Raji (cell line): ENCODE data around the gene BYSL.

Experiments used
- POLR2A ChIP-seq: IDR thresholded peaks from 2 replicates; pipeline ENCODE4 v1.6.1; 2011; ENCODE audit warnings: low read depth, low read length, control low read depth; ENCODE audit not compliant: insufficient read depth

Gene BYSL, protein sequence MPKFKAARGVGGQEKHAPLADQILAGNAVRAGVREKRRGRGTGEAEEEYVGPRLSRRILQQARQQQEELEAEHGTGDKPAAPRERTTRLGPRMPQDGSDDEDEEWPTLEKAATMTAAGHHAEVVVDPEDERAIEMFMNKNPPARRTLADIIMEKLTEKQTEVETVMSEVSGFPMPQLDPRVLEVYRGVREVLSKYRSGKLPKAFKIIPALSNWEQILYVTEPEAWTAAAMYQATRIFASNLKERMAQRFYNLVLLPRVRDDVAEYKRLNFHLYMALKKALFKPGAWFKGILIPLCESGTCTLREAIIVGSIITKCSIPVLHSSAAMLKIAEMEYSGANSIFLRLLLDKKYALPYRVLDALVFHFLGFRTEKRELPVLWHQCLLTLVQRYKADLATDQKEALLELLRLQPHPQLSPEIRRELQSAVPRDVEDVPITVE

DNA sequence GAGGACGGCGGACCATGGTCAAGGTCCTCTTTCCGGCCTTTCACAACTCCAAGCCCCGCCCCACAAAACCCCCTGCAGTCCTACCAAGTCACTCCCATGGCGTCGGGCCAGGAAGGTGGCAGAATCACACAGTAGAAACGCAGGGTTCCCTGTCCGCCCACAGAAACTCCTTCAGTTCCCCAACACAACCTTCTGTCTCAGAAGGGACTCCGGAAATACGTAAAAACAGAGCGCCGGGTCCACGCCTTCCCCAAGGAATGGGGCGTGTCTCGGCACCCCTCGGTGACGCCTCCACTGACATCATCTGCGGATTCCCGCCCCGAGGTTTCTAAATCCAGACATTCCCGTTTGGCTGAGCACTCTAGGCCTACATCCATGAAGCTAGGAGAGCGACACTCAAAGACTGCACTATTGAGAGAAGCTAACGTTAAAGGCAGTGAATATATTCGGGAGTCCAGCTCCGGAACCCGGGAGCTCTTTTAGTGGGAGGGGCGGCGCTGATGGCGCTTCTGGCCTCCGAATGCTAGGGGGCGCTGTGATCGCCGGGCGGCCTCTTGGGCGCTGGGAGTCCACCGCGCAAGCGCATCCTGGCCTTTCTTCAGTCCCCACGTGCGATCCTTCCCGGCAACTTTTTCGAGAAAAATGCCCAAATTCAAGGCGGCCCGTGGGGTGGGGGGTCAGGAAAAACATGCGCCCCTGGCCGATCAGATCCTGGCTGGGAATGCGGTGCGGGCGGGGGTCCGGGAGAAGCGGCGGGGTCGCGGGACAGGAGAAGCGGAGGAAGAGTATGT lies at the start of gene BYSL, which contains the start of gene MED20:
Gene BYSL, plus strand, starts transcription at position 579 of the 791 bp plus-strand sequence. Its CDS starts 64 bp downstream, at position 643.
Gene MED20, minus strand, starts transcription at position 219 of the 791 bp plus-strand sequence. Its CDS starts 121 bp downstream, at position 98.
- TF ChIP-seq POLR2A: peak; percentile 82

DNA sequence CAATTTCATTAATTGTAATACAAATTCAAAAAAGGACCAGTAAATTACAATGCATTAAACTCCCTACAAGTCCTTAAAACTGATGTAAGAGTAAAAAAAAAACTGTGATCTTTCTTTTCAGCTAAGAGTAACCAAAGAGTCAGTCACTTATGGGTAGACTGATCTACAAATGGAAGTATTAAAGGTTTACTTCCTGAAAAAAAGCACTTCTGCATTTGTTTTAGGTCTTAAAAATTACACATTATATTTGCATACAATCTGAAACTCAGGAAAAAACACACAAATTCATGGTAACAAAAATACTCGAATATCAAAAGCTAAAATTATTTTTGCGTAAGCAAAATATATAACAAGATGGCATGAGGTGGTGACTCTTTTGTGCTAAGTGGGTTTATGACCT lies 49.6 kb upstream of the BYSL start:
- no peak for TF ChIP-seq POLR2A

DNA sequence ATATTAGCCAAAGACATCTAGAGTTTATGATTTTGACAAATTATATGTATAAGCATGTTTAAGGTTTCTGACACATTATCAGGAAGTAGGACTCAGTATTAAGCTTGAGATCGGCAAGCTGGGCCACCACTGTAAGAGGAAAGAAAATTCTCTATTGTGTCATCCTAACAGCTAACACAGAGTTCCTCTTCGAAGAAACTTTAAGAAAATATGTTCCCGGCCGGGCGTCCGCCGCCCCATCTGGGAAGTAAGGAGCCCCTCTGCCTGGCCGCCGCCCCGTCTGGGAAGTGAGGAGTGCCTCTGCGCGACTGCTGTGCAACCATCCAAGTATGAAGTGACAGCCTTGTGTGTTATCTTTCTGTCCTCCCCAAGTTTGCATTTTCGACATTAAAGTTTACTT lies 49.2 kb upstream of the BYSL start:
- TF ChIP-seq POLR2A: no peak

DNA sequence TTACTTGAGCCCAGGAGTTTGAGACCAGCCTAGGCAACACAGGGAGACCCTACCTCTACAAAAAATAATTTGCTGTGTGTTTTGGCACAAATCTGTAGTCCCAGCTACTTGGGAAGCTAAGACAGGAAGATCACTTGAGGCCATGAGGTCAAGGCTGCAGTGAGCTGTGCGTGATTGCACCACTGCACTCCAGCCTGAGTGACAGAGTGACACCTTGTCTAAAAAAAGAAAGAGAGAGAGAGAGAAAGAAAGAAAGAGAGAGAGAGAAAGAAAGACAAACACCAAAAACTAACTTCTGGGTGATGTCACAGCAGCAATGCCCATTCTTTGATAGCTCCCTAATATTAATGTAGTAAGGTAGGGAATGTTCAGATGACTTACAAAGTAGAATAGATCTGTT lies 46.6 kb upstream of the BYSL start:
- TF ChIP-seq POLR2A: no peak

DNA sequence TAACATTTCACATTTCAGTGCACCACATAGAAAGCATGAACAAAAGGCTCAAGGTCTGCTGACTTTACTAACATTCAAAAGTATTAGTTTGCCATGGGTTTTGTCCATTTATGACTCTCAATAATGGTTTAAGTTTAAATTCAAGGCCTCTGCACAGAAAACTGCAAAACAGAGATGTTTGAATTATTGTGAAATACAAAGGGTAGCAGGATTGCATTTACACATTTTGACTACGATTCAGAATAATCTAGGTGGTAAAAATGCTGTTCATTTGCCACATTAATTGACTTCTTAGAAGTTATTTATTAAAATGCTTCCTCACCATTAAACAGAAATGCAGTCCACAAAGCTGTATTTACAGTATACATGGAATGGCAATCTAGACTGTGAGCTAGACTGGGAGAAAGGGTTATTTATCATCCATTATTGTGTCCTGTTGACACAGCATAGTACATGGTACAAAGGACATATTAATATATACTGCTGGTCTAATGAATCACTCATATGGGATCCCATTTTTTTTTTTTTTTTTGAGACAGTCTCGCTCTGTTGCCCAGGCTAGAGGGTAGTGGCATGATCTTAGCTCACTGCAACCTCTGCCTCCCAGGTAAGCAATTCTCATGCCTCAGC lies 44.1 kb upstream of the BYSL start:
- no peak for TF ChIP-seq POLR2A

DNA sequence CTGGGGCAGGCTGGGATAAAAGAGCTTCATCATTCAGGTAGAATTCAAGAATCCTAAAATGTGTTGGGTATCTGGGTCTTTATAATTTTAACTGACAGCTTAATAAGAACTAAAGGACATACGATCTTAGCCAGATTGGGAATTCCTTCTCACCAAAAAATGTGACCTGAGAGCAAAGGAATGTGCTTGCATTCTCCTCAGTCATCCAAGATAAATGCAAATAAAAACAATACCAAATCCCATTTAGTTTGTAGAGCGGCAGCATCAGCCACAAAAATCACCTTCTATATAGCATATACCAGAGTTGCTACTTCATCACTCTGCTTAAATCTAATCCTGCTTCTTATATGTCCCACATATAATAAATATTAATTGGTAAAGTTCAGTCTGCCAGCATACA lies 43.1 kb upstream of the BYSL start:
- no peak for TF ChIP-seq POLR2A

DNA sequence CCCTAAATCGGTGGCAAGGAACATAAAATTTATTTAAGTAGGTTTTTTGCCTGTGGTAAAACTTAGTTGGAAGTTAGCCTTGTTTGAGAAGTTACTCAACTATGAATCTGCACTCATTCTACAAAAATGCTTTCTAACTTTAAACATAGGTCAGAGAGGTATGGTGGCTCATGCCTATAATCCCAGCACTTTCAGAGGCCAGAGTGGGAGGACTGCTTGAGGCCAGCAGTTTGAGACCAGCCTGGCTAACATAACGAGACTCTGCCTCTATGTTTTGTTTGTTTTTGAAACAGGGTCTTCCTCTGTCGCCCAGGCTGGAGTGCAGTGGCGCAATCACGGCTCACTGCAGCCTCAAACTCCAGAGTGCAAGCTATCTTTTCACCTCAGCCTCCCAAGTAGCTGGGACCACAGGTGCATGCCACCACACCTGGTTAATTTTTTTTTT lies 42.3 kb upstream of the BYSL start:
- no peak for TF ChIP-seq POLR2A

DNA sequence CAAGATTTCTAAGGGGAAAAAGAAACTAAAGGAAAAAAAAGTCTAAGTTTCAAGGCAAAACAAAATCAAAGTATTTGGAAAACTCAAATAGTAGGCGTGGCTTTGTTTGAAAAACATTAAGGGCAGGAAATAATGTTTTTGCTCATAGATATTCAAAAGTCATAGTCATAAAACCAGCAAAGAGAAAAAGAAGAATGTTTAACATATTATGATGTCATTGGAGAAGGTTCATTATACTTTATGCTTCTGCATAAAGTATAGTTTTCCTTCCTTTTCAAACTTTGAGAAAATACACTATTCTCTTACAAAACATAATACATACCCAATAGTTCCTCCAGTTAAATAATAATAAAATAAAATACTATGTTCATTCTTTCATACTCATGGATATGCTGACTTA lies 39.8 kb upstream of the BYSL start:
- no peak for TF ChIP-seq POLR2A

DNA sequence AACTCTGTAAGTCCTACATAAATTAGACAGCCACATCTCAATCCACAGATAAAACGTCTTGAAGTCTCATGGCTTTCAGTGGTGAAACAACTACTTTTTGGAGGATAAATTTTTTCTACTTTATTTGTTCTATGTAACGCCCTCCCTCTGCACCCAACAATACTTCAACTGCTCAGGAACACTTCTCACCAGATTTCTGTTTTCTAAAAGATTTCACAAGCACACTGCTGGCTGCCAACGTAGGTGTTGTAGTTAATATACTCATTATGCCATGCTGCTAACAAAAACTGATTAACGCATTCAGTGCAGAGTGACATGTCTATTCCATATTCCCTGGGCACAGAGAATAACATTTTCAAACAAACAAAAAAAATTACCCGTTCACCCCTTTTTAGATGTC lies 36.3 kb upstream of the BYSL start:
- no peak for TF ChIP-seq POLR2A

DNA sequence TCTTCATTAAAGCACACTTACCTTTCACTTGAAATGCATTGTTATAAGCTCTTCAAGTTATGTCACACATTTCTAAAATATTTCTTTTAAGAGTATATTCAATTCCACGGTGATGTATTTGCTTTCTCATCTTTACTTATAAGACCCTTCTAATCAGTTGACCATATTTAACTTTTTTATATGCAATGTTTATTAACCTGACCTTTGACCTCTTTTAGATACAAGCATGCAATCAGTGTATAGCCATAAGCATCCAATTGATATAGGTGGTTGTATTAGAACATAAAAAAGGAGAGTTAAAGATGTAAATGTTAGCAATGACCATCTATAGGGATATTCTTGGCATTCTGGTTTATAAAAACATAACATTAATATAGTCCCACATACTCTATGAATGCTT lies 35.4 kb upstream of the BYSL start:
- no peak for TF ChIP-seq POLR2A

DNA sequence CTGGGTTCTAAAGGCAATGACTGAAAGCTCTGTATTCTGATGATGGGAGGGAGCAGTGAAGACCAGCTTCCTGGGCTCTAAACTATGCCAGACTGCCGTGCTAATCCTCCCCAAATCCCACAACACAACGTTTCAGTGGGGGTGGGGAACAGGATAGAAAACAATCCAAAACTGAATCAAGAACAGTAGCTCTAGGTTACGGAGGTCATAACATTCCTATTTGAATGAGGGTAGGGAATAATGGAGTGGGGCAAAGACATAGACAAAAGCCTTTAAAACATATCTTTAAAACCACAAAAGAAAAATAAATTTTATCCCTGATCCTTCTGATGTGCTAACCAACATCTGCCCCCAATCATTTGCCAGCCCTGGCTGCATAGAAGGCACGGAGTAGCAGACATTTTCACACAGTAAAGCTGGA lies 34.0 kb upstream of the BYSL start:
- no peak for TF ChIP-seq POLR2A

DNA sequence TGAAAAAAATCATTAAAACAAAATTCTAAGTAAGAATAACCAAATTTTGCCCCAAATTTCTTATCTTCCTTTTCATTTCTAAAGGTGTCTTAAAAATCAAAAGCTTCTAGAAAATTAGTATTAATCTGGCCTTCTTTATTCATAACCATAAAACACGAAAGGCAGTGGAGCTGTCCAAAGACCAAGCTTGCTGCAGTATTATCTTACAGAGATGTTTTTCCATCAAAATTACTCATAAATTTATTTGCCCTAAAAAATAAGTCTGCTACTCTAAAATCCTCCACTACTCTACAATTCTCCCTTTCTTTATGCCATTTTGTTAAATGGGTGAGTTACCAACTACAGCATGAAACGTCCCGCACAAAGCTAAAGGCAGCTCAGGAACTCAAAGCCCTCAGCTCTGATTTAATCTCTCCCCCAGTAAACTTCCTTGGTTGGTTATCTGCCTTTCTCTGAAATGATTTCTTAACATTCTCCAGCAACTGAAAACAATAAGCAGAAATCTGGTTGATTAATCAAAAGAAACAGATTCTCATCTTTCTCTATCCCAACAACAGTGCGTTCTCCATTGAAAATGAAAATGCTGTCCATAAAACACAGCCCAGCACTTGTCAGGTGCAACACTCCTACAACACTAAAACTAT lies 28.3 kb upstream of the BYSL start:
- no peak for TF ChIP-seq POLR2A

DNA sequence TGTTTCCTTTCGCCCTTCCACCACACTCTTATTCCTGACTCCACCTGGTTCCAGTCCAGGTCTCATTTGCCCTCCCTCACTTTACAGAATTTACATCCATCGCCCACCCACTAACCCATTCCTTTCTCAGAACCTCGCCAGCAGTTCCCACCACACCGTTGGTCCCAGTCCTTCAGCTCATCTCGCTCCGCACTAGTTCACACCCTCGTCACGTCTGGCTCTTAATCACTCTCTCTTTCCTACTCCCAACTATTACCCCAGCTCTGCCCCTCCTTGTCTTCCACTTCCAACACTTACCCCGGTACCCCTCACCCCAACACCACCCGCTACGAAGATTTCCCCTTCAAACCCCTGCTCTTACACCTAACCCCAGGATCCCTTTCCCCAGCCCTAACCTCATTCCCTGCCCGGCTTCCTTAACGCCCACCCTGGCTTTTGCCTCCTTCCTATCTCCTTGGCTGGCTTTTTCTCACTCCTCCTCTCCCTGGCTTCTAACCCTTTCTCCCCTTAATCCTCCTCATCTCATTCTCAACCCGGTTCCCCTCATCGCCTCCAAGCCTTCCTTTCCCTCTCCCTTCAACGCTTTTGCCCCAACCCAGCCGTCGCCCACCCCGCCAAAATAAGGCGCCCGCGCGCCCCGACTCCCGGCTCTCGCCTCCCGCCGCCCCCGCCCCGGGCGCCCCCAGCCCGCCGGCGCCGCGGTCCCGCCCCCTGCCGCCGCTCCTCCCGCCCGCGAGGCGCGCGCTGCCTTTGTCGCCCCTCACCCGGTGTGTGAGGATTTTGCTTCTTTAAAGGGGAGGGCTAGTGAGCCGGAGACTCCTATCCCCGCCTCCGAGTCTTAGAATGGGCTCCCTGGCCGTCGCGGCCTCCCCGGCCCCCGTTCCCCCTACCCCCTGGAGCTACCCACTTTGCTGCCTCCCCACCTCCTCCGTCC lies 26.7 kb upstream of the BYSL start:
- no peak for TF ChIP-seq POLR2A

DNA sequence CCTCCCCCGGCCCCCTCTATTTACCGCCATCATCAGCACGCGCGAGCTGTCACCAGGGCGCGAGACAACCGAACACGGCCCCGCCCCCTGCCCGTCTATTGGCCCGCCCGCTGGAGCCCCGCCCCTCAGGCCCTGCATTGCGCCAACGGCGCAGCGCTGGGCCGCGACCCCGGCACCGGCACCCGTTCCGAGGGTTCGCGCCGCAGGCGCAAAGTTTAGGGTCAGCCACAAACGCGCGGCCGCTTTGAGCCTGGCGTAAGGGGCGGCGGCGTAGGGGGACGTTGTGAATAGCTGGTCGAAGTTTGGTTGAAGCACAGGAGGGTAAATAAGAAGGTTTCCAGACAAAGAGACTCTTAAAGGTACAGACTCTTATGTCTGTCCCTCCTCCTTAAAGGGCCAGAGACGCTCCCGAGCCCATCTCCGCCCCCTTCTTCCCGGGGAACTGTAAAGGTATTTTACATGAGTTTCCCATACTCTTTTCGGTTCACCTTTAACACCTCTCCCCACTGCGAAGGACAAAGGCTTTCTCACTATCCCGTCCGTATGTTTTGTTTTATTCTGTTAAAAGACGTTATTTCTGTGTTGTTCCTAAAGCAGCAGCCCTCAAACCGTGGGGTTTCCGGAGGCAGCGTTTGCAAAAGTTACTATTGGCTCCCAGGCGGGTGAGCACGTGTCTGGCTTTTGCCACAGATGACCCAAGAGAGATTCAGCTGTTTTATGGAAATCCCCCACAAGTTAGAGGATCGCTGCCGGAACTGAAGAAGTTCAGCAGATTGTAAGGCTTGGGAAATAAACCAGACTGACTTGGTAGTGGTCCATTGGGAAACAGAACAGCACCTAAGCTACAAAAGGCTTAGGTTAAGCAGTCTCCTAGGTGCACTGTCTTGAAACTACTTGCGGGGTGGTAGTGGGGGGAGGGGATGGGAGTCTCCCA lies 25.7 kb upstream of the BYSL start, which contains the start of gene USP49:
Gene USP49, minus strand, starts transcription at position 76 of the 934 bp plus-strand sequence. CDS start 88,392 bp downstream, outside the sequence.
- TF ChIP-seq POLR2A: peak; percentile 43
